Measurements from ENCODE around the gene PAX9. TPM values are rescaled to one million over a fixed set of nuclear protein-coding genes. Genes with fewer than 3 reads are reported as not detected.
A peak's percentile ranks its signal among the peaks of the same experiment; 100 is the strongest.

Gene PAX9
- total and polyA plus RNA-seq, 2 of the 13 experiments (the other 11 are each of a cell fraction or from before 2014, with no cell fraction given) = 0.03 TPM; not detected in 1

GRCh38 chr14:36647824-36648753, 13.6 kb upstream of the PAX9 start:
- Histone ChIP-seq H3K9me3 (ENCODE audit: low read length) (no peaks in the 10 kb centered on the region), H3K79me2 (ENCODE audit: insufficient read depth, low read length) (no peaks in the 10 kb centered on the region), H4K20me1 (ENCODE audit: insufficient read depth, low read length) (no peaks in the 10 kb centered on the region), H3K4me1 (ENCODE audit: insufficient read depth, low read length) (peaks cover 12% of the 10 kb centered on the region), H2AFZ (ENCODE audit: low read length) (no peak overlapping the region), H3K36me3 (replicated peaks in 1 of 2; ENCODE audit: control insufficient read depth in 1 of 2, insufficient read depth in 2 of 2, low read length in 2 of 2) (no peaks in the 10 kb centered on the region), H3K27me3 (ENCODE audit: control insufficient read depth in 1 of 2, insufficient read depth in 2 of 2, low read length in 2 of 2) (peaks cover 12 to 44% of the 10 kb centered on the region in 2 experiments), H3K27ac (ENCODE audit: extremely low read length, insufficient read depth, low read length) (no peak overlapping the region), H3K4me2 (ENCODE audit: low read depth, low read length) (peak overlapping the region; percentile 73), H3K4me3 (replicated peaks in 1 of 3; ENCODE audit: insufficient read depth in 1 of 3, low read depth in 2 of 3, low read length in 3 of 3) (peak overlapping the region; percentile 2 to 68 (median 8); a peak in 4 of 6 replicates), H3K9ac (ENCODE audit: insufficient read depth, low read depth, low read length) (no peak overlapping the region)
- FAIRE-seq (no peak), ATAC-seq (peak; percentile 97), DNase-seq (ENCODE audit: low spot score) (peak; percentile 61)
- intact Hi-C loops (cut with micrococcal nuclease; ENCODE audit: unreplicated experiment) (loop anchor here (1.0 to 5.0 kb wide), 4 partner anchors 99 to 502 kb away; no protein-coding TSS in a partner anchor), in situ Hi-C loops (cut with HindIII; ENCODE audit: extremely low pct_ligation_motif_present, low pct_unique_long_range_greater_than_20kb) (loop anchor here (5.0 kb wide), 2 partner anchors 289 to 504 kb away; no protein-coding TSS in a partner anchor)
- POLR2A ChIA-PET = no interaction called here
- BruUV-seq (replicated peaks) = no TSS peak
- CTCF ChIA-PET (ENCODE audit: low intra/inter-chr PET ratio, low total read pairs) = interaction anchor here (0.7 to 4.2 kb wide), 3 partner anchors 99 to 502 kb away, joined by 5 to 39 read pairs (median 19); no protein-coding TSS in a partner anchor
- WGBS (ENCODE audit: low lambda C conversion rate) = 13% methylated on average over 60 of the region's 62 CpGs
- no peak for TF ChIP-seq ZNF329 (CRISPR knock-in tag; IDR thresholded peaks at IDR 0.05; ENCODE audit: low read depth)
- peak; percentile 63; the same call in 1 of the 2 replicates for TF ChIP-seq ZNF335 (CRISPR knock-in tag; IDR thresholded peaks at IDR 0.05)
- TF ChIP-seq TOE1 (CRISPR knock-in tag; IDR thresholded peaks at IDR 0.05) = no peak
- no peak for TF ChIP-seq ZNF296 (CRISPR knock-in tag; conservative IDR thresholded peaks at IDR 0.05)
- TF ChIP-seq DNMT1 (CRISPR knock-in tag; IDR thresholded peaks at IDR 0.05) = no peak
- peak; percentile 73 for TF ChIP-seq SMC3 (IDR thresholded peaks at IDR 0.05; ENCODE audit: low read length)
- no peak; the same call in 1 of the 2 replicates for TF ChIP-seq ZNF510 (CRISPR knock-in tag; IDR thresholded peaks at IDR 0.05; ENCODE audit: low read depth)
- no peak for TF ChIP-seq ZSCAN22 (CRISPR knock-in tag; IDR thresholded peaks at IDR 0.05)
- no peak for TF ChIP-seq ZBTB49 (CRISPR knock-in tag; IDR thresholded peaks at IDR 0.05; ENCODE audit: borderline replicate concordance)
- TF ChIP-seq NFATC3 (CRISPR knock-in tag; IDR thresholded peaks at IDR 0.05) = no peak
- TF ChIP-seq CENPX (CRISPR knock-in tag; IDR thresholded peaks at IDR 0.05) = no peak
- no peak for TF ChIP-seq ZNF484 (CRISPR knock-in tag; IDR thresholded peaks at IDR 0.05; ENCODE audit: borderline replicate concordance, low read depth)
- TF ChIP-seq ZNF260 (CRISPR knock-in tag; IDR thresholded peaks at IDR 0.05; ENCODE audit: borderline replicate concordance, low read depth) = 0 out of 2 replicates have a peak, but pooled peaks have one; percentile 16
- peak; percentile 65; the same call in 1 of the 2 replicates for TF ChIP-seq SMAD3 (CRISPR knock-in tag; IDR thresholded peaks at IDR 0.05)
- TF ChIP-seq ZNF253 (CRISPR knock-in tag; IDR thresholded peaks at IDR 0.05; ENCODE audit: borderline replicate concordance) = no peak
- TF ChIP-seq ZNF317 (CRISPR knock-in tag; IDR thresholded peaks at IDR 0.05) = peak; percentile 72; the same call in 1 of the 2 replicates
- no peak for TF ChIP-seq ADNP (CRISPR knock-in tag; IDR thresholded peaks at IDR 0.05)
- peak; percentile 83 for TF ChIP-seq ZNF558 (CRISPR knock-in tag; IDR thresholded peaks at IDR 0.05; ENCODE audit: borderline replicate concordance)
- peak; percentile 62; the same call in 1 of the 2 replicates for TF ChIP-seq ZNF205 (CRISPR knock-in tag; IDR thresholded peaks at IDR 0.05)
- TF ChIP-seq THYN1 (CRISPR knock-in tag; IDR thresholded peaks at IDR 0.05; ENCODE audit: borderline replicate concordance, low read depth) = no peak
- no peak for TF ChIP-seq NFE2L2 (IDR thresholded peaks at IDR 0.05; ENCODE audit: low read length)
- no peak for TF ChIP-seq ZNF143 (CRISPR knock-in tag; IDR thresholded peaks at IDR 0.05)

All from HepG2 (cell line).